ENCODE data around the gene TMEM44. TPM values are rescaled to one million over a fixed set of nuclear protein-coding genes. Genes with fewer than 3 reads are reported as not detected.

The TMEM44 gene
- total RNA-seq, 6 experiments from 2014 or later: 11.8 to 14.0 (median 13.2) TPM

DNA sequence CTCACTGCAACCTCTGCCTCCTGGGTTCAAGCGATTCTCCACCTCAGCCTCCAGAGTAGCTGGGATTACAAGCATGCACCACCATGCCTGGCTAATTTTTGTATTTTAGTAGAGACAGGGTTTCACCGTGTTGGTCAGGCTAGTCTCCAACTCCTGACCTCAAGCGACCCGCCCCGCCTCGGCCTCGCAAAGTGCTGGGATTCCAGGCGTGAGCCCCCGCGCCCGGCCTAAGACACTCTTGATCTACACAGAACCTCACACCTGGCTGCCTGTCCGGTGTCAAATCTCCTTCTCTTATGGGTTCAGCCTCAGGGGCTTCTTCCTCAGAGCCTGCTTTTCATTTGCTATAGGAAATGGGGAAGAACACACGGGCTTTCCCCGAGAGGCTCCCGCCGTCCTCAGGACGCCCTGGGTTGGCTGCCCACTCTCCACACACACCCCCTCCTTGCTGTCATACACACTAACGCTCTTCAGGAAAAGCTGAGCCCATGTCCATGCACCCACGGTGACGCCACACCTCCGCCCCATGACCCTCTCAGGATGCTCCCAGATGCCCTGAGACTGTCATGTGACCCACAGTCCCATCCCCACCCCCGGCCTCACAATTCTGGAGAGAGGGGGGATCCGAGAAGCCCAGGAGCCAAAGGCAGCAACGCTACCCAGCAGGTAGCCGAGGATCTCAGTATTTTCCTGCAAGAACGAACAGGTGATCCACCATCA lies 10.4 kb downstream of the TMEM44 start:
- no peak overlapping the region for H3K27ac Mint-ChIP-seq
- peaks cover 26% of the 10 kb centered on the region for H3K36me3 Mint-ChIP-seq (ENCODE audit: low read depth)
- no peak for TF ChIP-seq CTCF (IDR thresholded peaks at IDR 0.05)
- DNase-seq: no peak
- no peaks in the 10 kb centered on the region for H3K9me3 Mint-ChIP-seq
- H3K4me3 Mint-ChIP-seq: no peak overlapping the region
- peaks cover 2% of the 10 kb centered on the region; the same call in 1 of the 2 replicates for H3K4me1 Mint-ChIP-seq (ENCODE audit: low read depth)
- no peaks in the 10 kb centered on the region for H3K27me3 Mint-ChIP-seq (ENCODE audit: insufficient read depth)

- Mint-ChIP-seq H3K4me3 (no peak overlapping the region), H3K27ac (no peak overlapping the region), H3K27me3 (ENCODE audit: insufficient read depth) (no peaks in the 10 kb centered on the region), H3K9me3 (no peaks in the 10 kb centered on the region), H3K36me3 (ENCODE audit: low read depth) (peaks cover 26% of the 10 kb centered on the region), H3K4me1 (ENCODE audit: low read depth) (peaks cover 4% of the 10 kb centered on the region; the same call in 1 of the 2 replicates)
- DNase-seq: no peak
- TF ChIP-seq CTCF (IDR thresholded peaks at IDR 0.05): no peak
These were observed 11.3 kb downstream of the TMEM44 start for GRCh38 chr3:194621947-194622346.

DNA sequence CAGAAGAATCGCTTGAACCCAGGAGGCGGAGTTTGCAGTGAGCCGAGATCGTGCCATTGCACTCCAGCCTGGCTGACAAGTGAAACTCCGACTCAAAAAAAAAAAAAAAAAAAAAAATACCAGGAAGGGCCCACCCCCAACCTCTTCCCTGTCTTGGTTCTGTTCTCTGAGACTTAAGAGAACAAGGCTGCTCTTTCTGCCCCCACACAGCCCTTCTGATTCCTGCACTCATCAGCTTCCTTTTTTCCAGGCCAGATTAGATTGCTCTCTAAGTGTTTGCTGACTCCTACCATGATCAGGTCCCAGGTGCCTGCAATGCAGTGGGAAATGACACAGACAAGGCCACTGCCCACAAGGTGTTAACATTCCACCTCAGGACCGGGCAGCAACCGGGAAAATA lies 13.0 kb downstream of the TMEM44 start:
- H3K4me1 Mint-ChIP-seq (ENCODE audit: low read depth): peaks cover 4% of the 10 kb centered on the region; the same call in 1 of the 2 replicates
- no peak overlapping the region for H3K27ac Mint-ChIP-seq
- peaks cover 17% of the 10 kb centered on the region for H3K36me3 Mint-ChIP-seq (ENCODE audit: low read depth)
- TF ChIP-seq CTCF (IDR thresholded peaks at IDR 0.05): no peak
- no peaks in the 10 kb centered on the region for H3K9me3 Mint-ChIP-seq
- DNase-seq: no peak
- no peaks in the 10 kb centered on the region for H3K27me3 Mint-ChIP-seq (ENCODE audit: insufficient read depth)
- no peak overlapping the region for H3K4me3 Mint-ChIP-seq

DNA sequence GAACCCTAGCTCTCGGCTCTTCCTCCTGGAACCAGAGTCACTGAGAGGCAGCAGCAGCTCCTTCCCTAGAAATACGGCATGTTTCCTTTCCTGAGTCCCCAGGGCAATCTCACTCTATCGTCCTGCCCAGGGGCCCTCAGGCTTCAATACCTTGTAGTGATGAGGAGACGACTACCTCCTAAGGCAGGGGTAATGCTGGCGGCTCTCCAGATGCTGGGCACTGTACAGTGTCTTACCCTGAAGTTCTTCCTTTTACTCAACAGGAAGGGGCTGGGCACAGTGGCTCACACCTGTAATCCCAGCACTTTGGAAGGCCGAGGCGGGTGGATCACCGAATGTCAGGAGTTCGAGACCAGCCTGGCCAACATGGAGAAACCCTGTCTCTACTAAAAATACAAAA lies 13.5 kb downstream of the TMEM44 start:
- Mint-ChIP-seq H3K27ac (no peak overlapping the region), H3K27me3 (ENCODE audit: insufficient read depth) (no peaks in the 10 kb centered on the region), H3K4me1 (ENCODE audit: low read depth) (peaks cover 4% of the 10 kb centered on the region; the same call in 1 of the 2 replicates), H3K36me3 (ENCODE audit: low read depth) (peaks cover 13% of the 10 kb centered on the region; the same call in 1 of the 2 replicates), H3K9me3 (no peaks in the 10 kb centered on the region), H3K4me3 (no peak overlapping the region)
- DNase-seq: no peak
- no peak for TF ChIP-seq CTCF (IDR thresholded peaks at IDR 0.05)

- Mint-ChIP-seq H3K27me3 (ENCODE audit: insufficient read depth) (no peaks in the 10 kb centered on the region), H3K4me1 (ENCODE audit: low read depth) (peaks cover 4% of the 10 kb centered on the region; the same call in 1 of the 2 replicates), H3K36me3 (ENCODE audit: low read depth) (peaks cover 13% of the 10 kb centered on the region), H3K4me3 (no peak overlapping the region), H3K9me3 (no peaks in the 10 kb centered on the region), H3K27ac (no peak overlapping the region)
- no peak for DNase-seq
- no peak for TF ChIP-seq CTCF (IDR thresholded peaks at IDR 0.05)
These were observed 14.2 kb downstream of the TMEM44 start for GRCh38 chr3:194618858-194619608.
